ENCODE results near the gene ABCA7. TPM values are rescaled to one million over a fixed set of nuclear protein-coding genes. Genes with fewer than 3 reads are reported as not detected.
A peak's percentile ranks its signal among the peaks of the same experiment; 100 is the strongest.

Gene ABCA7
- total RNA-seq, 2 experiments from 2014 or later, result 28.3 to 29.3 TPM

- Mint-ChIP-seq H3K36me3 (peaks cover 26% of the 10 kb centered on the region), H3K27ac (peak overlapping the region; percentile 82)
These were observed 795 bp upstream of the ABCA7 start for GRCh38 chr19:1038978-1039645.

GRCh38 chr19:1040476-1041271 lies 767 bp downstream of the ABCA7 start:
- Mint-ChIP-seq H3K9me3 (no peaks in the 10 kb centered on the region), H3K27me3 (no peaks in the 10 kb centered on the region)
- intact Hi-C loops (cut with micrococcal nuclease), result loop anchor here (2.0 kb wide), 2 partner anchors 20 to 26 kb away; partner anchors contain the start of genes ARHGAP45, RNU6-2 and TMEM259

More at GRCh38 chr19:1038978-1039645, 795 bp upstream of the ABCA7 start:
- Mint-ChIP-seq H3K4me3 (peak overlapping the region; percentile 84), H3K9me3 (no peaks in the 10 kb centered on the region), H3K4me1 (ENCODE audit: low read depth) (peaks cover 41% of the 10 kb centered on the region), H3K27me3 (no peaks in the 10 kb centered on the region)
- intact Hi-C loops (cut with micrococcal nuclease), result loop anchor here (2.0 kb wide), 1 partner anchor 38 kb away; no protein-coding TSS in a partner anchor
- POLR2A ChIA-PET, result interaction anchor here (0.5 to 3.7 kb wide), 6 partner anchors 11 to 51 kb away, joined by 3 to 23 read pairs (median 5); partner anchors contain the start of genes ARHGAP45, CNN2 and RNU6-2
- no peak for DNase-seq
- CTCF ChIA-PET, result interaction anchor here (0.8 to 4.2 kb wide), 8 partner anchors 9 to 150 kb away, joined by 3 to 31 read pairs (median 4); partner anchors contain the start of genes ARHGAP45, GPX4 and RNU6-2

GRCh38 chr19:1041272-1041834 lies 1.4 kb downstream of the ABCA7 start:
- H3K4me3 Mint-ChIP-seq, result peak overlapping the region; percentile 84
- H3K36me3 Mint-ChIP-seq, result peaks cover 19% of the 10 kb centered on the region
- no peaks in the 10 kb centered on the region for H3K9me3 Mint-ChIP-seq
- H3K27me3 Mint-ChIP-seq, result no peaks in the 10 kb centered on the region
- ChIA-PET POLR2A (interaction anchor here (0.6 to 1.0 kb wide), 3 partner anchors 14 to 546 kb away, joined by 3 to 5 read pairs (median 4); partner anchors contain the start of gene GPX4), CTCF (interaction anchor here (2.1 to 4.2 kb wide), 2 partner anchors 24 to 46 kb away, joined by 8 to 31 read pairs; partner anchors contain the start of gene ARHGAP45)
- peaks cover 36% of the 10 kb centered on the region for H3K4me1 Mint-ChIP-seq (ENCODE audit: low read depth)
- intact Hi-C loops (cut with micrococcal nuclease), result loop anchor here (2.0 kb wide), 2 partner anchors 21 to 25 kb away; partner anchors contain the start of genes ARHGAP45, RNU6-2 and TMEM259
- no peak for DNase-seq
- H3K27ac Mint-ChIP-seq, result no peak overlapping the region

More at GRCh38 chr19:1040476-1041271, 767 bp downstream of the ABCA7 start:
- CTCF ChIA-PET, result interaction anchor here (1.1 to 4.2 kb wide), 4 partner anchors 10 to 46 kb away, joined by 4 to 31 read pairs (median 6); partner anchors contain the start of genes ARHGAP45 and RNU6-2
- POLR2A ChIA-PET, result interaction anchor here (0.6 to 3.7 kb wide), 8 partner anchors 13 to 546 kb away, joined by 3 to 23 read pairs (median 4); partner anchors contain the start of genes ARHGAP45, CNN2, GPX4 and RNU6-2
- peak; percentile 96 for DNase-seq
- Mint-ChIP-seq H3K27ac (peak overlapping the region; percentile 68), H3K4me3 (peak overlapping the region; percentile 84), H3K4me1 (ENCODE audit: low read depth) (peaks cover 36% of the 10 kb centered on the region), H3K36me3 (peaks cover 23% of the 10 kb centered on the region)

GRCh38 chr19:1041835-1042685 lies 2.2 kb downstream of the ABCA7 start:
- no peaks in the 10 kb centered on the region for H3K27me3 Mint-ChIP-seq
- no peaks in the 10 kb centered on the region for H3K9me3 Mint-ChIP-seq
- no peak overlapping the region for H3K27ac Mint-ChIP-seq
- H3K4me1 Mint-ChIP-seq (ENCODE audit: low read depth), result peaks cover 35% of the 10 kb centered on the region
- peaks cover 16% of the 10 kb centered on the region for H3K36me3 Mint-ChIP-seq
- ChIA-PET CTCF (interaction anchor here (4.2 kb wide), 1 partner anchor 23 kb away, joined by 31 read pairs; the partner anchor contains the start of gene ARHGAP45), POLR2A (no interaction called here)
- intact Hi-C loops (cut with micrococcal nuclease), result loop anchor here (2.0 kb wide), 2 partner anchors 21 to 25 kb away; partner anchors contain the start of genes ARHGAP45, RNU6-2 and TMEM259
- H3K4me3 Mint-ChIP-seq, result no peak overlapping the region
- DNase-seq, result no peak

GRCh38 chr19:1042689-1043511 lies 3.0 kb downstream of the ABCA7 start:
- Mint-ChIP-seq H3K27me3 (no peaks in the 10 kb centered on the region), H3K27ac (no peak overlapping the region), H3K4me1 (ENCODE audit: low read depth) (peaks cover 29% of the 10 kb centered on the region), H3K36me3 (peaks cover 11% of the 10 kb centered on the region), H3K9me3 (no peaks in the 10 kb centered on the region), H3K4me3 (no peak overlapping the region)
- POLR2A ChIA-PET, result no interaction called here
- intact Hi-C loops (cut with micrococcal nuclease), result no loop called here
- DNase-seq, result no peak
- CTCF ChIA-PET, result interaction anchor here (0.8 to 1.0 kb wide), 2 partner anchors 15 to 22 kb away, joined by 3 read pairs; no protein-coding TSS in a partner anchor

GRCh38 chr19:1045247-1045603 lies 5.3 kb downstream of the ABCA7 start:
- Mint-ChIP-seq H3K9me3 (no peaks in the 10 kb centered on the region), H3K4me1 (ENCODE audit: low read depth) (peaks cover 10% of the 10 kb centered on the region), H3K4me3 (no peak overlapping the region), H3K27me3 (no peaks in the 10 kb centered on the region), H3K27ac (no peak overlapping the region), H3K36me3 (peaks cover 3% of the 10 kb centered on the region)
- POLR2A ChIA-PET, result no interaction called here
- peak; percentile 82 for DNase-seq
- CTCF ChIA-PET, result no interaction called here
- intact Hi-C loops (cut with micrococcal nuclease), result no loop called here

- ChIA-PET POLR2A (no interaction called here), CTCF (no interaction called here)
- no peak for DNase-seq
- Mint-ChIP-seq H3K4me3 (no peak overlapping the region), H3K36me3 (peaks cover 5% of the 10 kb centered on the region), H3K27ac (no peak overlapping the region), H3K4me1 (ENCODE audit: low read depth) (peaks cover 5% of the 10 kb centered on the region), H3K27me3 (no peaks in the 10 kb centered on the region), H3K9me3 (no peaks in the 10 kb centered on the region)
- intact Hi-C loops (cut with micrococcal nuclease), result no loop called here
These were observed 6.3 kb downstream of the ABCA7 start for GRCh38 chr19:1046117-1046626.

- Mint-ChIP-seq H3K36me3 (peaks cover 7% of the 10 kb centered on the region), H3K27me3 (no peaks in the 10 kb centered on the region), H3K9me3 (no peaks in the 10 kb centered on the region), H3K4me3 (no peak overlapping the region), H3K27ac (no peak overlapping the region), H3K4me1 (ENCODE audit: low read depth) (peaks cover 6% of the 10 kb centered on the region)
- DNase-seq, result no peak
- intact Hi-C loops (cut with micrococcal nuclease), result no loop called here
- POLR2A ChIA-PET, result interaction anchor here (0.6 kb wide), 1 partner anchor 50 kb away, joined by 3 read pairs; no protein-coding TSS in a partner anchor
- CTCF ChIA-PET, result no interaction called here
These were observed 7.2 kb downstream of the ABCA7 start for GRCh38 chr19:1046836-1047695.

GRCh38 chr19:1047696-1048147 lies 7.8 kb downstream of the ABCA7 start:
- peaks cover 4% of the 10 kb centered on the region for H3K4me1 Mint-ChIP-seq (ENCODE audit: low read depth)
- ChIA-PET POLR2A (interaction anchor here (0.6 kb wide), 1 partner anchor 51 kb away, joined by 3 read pairs; no protein-coding TSS in a partner anchor), CTCF (interaction anchor here (1.4 kb wide), 1 partner anchor 196 kb away, joined by 3 read pairs; no protein-coding TSS in a partner anchor)
- no peak for DNase-seq
- H3K4me3 Mint-ChIP-seq, result no peak overlapping the region
- intact Hi-C loops (cut with micrococcal nuclease), result no loop called here
- no peaks in the 10 kb centered on the region for H3K27me3 Mint-ChIP-seq
- peaks cover 5% of the 10 kb centered on the region for H3K36me3 Mint-ChIP-seq
- H3K27ac Mint-ChIP-seq, result no peak overlapping the region
- H3K9me3 Mint-ChIP-seq, result no peaks in the 10 kb centered on the region
